HUES64 (cell line): ENCODE measurements around the gene CORO2B.

Experiments
- H3K27ac ChIP-seq: 2 replicates; pipeline ENCODE4 v1.7.0; 2013; ENCODE audit warnings: low read depth, low read length, inconsistent platforms
- H3K27me3 ChIP-seq: 2 replicates; pipeline ENCODE4 v1.6.1; 2013; ENCODE audit warnings: mild to moderate bottlenecking, low read length; ENCODE audit not compliant: insufficient read depth
- H3K36me3 ChIP-seq: 2 replicates; pipeline ENCODE4 v1.6.1; 2013; ENCODE audit warnings: mild to moderate bottlenecking, low read length; ENCODE audit not compliant: insufficient read depth
- H3K4me1 ChIP-seq: 2 replicates; pipeline ENCODE4 v1.6.1; 2013; ENCODE audit warnings: mild to moderate bottlenecking, low read length, moderate library complexity; ENCODE audit not compliant: insufficient read depth
- H3K4me3 ChIP-seq: 2 replicates; pipeline ENCODE4 v1.5.1; 2013; ENCODE audit warnings: mild to moderate bottlenecking, low read length, moderate library complexity
- H3K9ac ChIP-seq: 2 replicates; pipeline ENCODE4 v1.6.1; 2013; ENCODE audit warnings: mild to moderate bottlenecking, low read depth, low read length
- H3K9me3 ChIP-seq: 2 replicates; pipeline ENCODE4 v1.6.1; 2013; ENCODE audit warnings: low read depth, low read length; ENCODE audit not compliant: insufficient read depth
- WGBS: fragments of 150-250, 120-280 bp; methylation state at CpG from one replicate; pipeline ENCODE4 v1.1.7; 2013; ENCODE audit warnings: missing lambda C conversion rate; 5-methylcytosine and 5-hydroxymethylcytosine counted together

CORO2B gene

DNA sequence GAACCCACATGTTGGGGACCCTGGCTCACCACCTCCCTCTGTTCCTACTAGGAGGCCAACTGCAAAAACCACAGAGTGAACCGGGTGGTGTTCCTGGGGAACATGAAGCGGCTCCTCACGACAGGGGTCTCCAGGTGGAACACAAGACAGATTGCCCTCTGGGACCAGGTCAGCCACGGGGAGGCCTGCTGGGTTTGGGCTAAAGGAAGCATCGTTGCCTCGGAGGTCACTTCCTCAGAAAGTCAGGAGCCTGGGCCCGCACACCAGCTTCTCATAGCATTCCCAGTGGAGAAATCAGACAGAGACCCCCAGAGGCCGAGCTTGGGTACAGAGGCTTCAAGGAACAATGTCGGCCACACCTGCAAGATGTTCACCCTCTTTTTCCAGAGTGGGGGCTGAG, 135.1 kb downstream of the CORO2B start:
- no peak overlapping the region for H3K4me3 ChIP-seq
- no peaks in the 10 kb centered on the region for H3K36me3 ChIP-seq
- no peaks in the 10 kb centered on the region for H3K4me1 ChIP-seq
- no peak overlapping the region for H3K27ac ChIP-seq
- 92% methylated on average over 9 of the region's 9 CpGs for WGBS
- no peaks in the 10 kb centered on the region for H3K27me3 ChIP-seq
- no peak overlapping the region for H3K9ac ChIP-seq
- H3K9me3 ChIP-seq = no peaks in the 10 kb centered on the region

DNA sequence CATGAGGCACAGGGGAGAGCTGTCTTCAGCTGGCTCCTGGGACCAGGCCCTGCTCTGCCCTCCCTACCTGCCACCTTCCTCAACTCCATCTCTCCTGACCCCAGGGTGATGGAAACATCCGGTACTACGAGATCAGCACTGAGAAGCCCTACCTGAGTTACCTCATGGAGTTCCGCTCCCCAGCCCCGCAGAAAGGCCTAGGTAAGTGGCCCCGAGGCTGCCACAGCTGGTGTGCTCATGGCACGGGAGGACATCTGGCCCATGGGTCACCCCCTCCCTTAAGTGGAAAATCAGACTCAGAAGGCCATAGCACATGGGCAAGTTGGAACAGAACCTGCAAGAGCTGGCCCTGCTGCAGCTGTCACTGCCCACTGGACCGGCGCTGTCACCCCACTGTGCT, 136.3 kb downstream of the CORO2B start:
- Histone ChIP-seq H3K27me3 (no peaks in the 10 kb centered on the region), H3K9me3 (no peaks in the 10 kb centered on the region), H3K36me3 (no peaks in the 10 kb centered on the region), H3K27ac (no peak overlapping the region), H3K9ac (no peak overlapping the region), H3K4me3 (no peak overlapping the region), H3K4me1 (no peaks in the 10 kb centered on the region)
- 94% methylated on average over 8 of the region's 8 CpGs for WGBS

DNA sequence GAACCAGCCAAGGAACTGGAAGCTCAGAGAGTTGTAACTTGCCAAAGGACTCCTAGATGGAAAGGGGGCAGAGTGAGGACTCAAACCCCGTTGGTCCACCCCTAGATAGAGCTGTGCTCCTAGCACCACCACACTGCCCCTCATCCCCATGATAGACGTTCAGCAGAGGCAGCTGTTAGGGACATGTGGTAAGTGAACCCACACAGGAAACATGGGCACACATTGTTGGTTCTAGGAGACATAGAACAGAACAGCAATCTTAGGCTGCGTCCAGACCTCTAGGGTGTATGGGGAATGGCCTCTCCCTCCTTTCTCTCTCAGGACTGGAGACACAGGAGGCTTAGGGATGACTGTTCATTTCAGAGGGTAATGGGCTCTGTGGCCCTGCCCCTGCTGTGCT, 139.2 kb downstream of the CORO2B start:
- Histone ChIP-seq H3K4me1 (no peaks in the 10 kb centered on the region), H3K4me3 (no peak overlapping the region), H3K36me3 (no peaks in the 10 kb centered on the region), H3K9ac (no peak overlapping the region), H3K9me3 (no peaks in the 10 kb centered on the region), H3K27me3 (no peaks in the 10 kb centered on the region), H3K27ac (no peak overlapping the region)
- WGBS = 84% methylated on average over 3 of the region's 3 CpGs

DNA sequence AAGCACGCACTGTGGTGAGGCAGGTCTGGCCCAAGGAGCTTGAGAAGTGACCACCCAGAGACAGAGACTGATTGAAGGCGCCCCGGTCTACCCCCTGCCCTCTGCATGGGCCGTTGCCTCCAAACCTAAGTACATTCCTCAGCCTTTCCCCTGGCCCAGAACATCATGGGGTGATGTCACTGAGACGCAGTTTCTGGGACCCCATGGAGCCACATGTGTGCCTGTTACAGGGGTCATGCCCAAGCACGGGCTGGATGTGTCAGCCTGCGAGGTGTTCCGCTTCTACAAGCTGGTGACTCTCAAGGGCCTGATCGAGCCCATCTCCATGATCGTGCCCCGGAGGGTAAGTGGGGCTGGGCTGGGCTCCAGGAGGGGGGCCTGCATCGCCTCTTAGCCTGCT, 139.7 kb downstream of the CORO2B start:
- Histone ChIP-seq H3K27ac (no peak overlapping the region), H3K9ac (no peak overlapping the region), H3K4me3 (no peak overlapping the region), H3K36me3 (no peaks in the 10 kb centered on the region), H3K4me1 (no peaks in the 10 kb centered on the region), H3K27me3 (no peaks in the 10 kb centered on the region), H3K9me3 (no peaks in the 10 kb centered on the region)
- 86% methylated on average over 12 of the region's 12 CpGs for WGBS

DNA sequence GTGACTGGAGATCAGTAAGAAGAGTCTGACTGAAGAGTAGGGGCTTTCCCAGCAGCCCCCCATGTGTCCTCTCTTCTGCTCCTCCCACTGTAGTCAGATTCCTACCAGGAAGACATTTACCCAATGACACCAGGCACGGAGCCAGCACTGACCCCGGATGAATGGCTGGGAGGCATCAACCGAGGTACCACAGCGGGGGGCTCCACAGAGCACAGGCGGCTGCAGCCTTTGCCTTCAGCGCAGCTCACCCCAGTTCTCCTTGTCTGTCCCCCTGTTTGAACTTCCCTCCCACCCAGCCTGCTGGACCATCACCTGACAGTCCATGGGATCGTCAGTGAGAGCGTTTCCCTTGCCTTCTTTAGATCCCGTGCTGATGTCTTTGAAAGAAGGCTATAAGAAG, 140.3 kb downstream of the CORO2B start:
- H3K4me1 ChIP-seq = no peaks in the 10 kb centered on the region
- H3K36me3 ChIP-seq = no peaks in the 10 kb centered on the region
- H3K9me3 ChIP-seq = no peaks in the 10 kb centered on the region
- WGBS = 87% methylated on average over 9 of the region's 9 CpGs
- no peak overlapping the region for H3K9ac ChIP-seq
- H3K27ac ChIP-seq = no peak overlapping the region
- no peaks in the 10 kb centered on the region for H3K27me3 ChIP-seq
- H3K4me3 ChIP-seq = no peak overlapping the region

DNA sequence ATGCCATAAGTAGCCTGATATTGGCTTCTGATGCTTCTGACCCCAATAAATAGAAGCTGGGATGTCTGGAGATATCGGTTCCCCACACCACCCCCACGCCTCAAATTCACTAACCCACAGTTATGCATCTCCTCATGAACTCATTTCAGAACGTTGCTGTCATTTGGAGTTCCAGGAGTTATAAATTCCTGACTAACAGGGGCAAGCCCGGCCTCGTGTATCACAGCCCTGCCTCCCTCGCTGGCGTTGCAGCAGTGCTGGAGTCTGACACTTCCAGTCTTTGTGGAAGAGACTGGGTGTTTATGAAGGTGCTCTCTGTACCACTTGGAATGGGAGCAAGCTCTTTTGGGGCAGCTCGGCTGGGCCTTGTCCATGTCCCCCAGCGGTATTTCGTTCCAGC, 140.9 kb downstream of the CORO2B start:
- Histone ChIP-seq H3K9me3 (no peaks in the 10 kb centered on the region), H3K27ac (no peak overlapping the region), H3K36me3 (no peaks in the 10 kb centered on the region), H3K9ac (no peak overlapping the region), H3K27me3 (no peaks in the 10 kb centered on the region), H3K4me3 (no peak overlapping the region), H3K4me1 (no peaks in the 10 kb centered on the region)
- WGBS = 81% methylated on average over 10 of the region's 10 CpGs

DNA sequence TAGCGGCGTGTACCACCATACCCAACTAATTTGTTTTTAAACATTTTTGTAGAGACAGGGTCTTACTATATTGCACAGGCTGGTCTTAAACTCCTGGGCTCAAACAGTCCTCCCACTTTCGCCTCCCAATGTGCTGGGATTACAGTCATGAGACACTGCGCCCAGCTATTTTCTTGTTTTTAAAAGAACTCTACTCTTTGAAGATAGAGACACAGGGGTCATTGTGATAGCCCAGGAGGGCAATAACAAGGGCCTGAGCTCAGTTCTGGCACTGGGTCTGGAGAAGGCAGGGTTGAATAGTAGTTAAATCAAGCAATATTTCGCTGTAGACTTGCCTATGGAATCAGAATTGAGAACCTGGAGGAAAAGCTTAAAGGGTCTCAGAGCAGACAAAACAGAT, 143.1 kb downstream of the CORO2B start:
- H3K27ac ChIP-seq = no peak overlapping the region
- H3K9me3 ChIP-seq = no peaks in the 10 kb centered on the region
- 99% methylated on average over 5 of the region's 5 CpGs for WGBS
- no peak overlapping the region for H3K4me3 ChIP-seq
- no peaks in the 10 kb centered on the region for H3K27me3 ChIP-seq
- no peak overlapping the region for H3K9ac ChIP-seq
- H3K36me3 ChIP-seq = no peaks in the 10 kb centered on the region
- no peaks in the 10 kb centered on the region; the same call in 1 of the 2 replicates for H3K4me1 ChIP-seq

DNA sequence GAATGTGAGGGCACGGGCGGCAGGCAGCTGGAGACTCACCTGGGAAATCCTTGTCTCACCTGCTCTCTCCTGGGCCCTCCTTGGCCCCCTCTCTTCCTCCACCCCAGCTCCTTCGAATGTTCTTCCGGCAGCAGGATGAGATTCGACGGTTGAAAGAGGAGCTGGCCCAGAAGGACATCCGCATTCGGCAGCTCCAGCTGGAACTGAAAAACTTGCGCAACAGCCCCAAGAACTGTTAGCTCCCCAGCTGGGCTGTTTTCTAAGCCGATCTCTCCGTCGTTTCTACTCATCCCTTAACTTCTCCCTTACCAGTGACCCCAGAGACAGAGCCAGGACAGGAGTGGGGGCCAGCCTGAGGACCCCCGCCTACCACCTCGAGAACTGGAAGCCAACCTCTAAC, 146.9 kb downstream of the CORO2B start:
- Histone ChIP-seq H3K9me3 (no peaks in the 10 kb centered on the region), H3K4me3 (no peak overlapping the region), H3K27ac (no peak overlapping the region), H3K36me3 (no peaks in the 10 kb centered on the region), H3K27me3 (no peaks in the 10 kb centered on the region), H3K9ac (no peak overlapping the region), H3K4me1 (no peaks in the 10 kb centered on the region; the same call in 1 of the 2 replicates)
- 78% methylated on average over 14 of the region's 14 CpGs for WGBS

DNA sequence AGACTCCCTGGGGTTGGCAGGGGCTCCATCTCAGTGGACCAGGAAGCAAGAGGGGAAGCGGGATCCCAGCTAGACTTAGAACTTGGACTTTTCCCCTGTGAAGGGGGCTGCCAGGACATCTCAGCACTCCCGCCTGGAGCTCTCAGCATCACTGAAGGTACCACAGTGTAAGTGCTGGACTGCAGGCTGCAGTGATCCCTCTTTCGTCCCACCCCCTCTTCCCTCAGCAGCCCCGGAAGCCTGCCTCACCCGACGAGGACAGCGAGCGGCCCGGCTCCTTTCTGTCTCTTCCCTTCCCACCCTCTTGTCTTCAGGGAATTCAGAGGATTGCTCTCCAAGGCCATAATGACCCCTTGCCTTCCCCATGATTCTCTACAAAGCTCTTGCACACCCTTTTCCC, 147.5 kb downstream of the CORO2B start:
- 92% methylated on average over 9 of the region's 9 CpGs for WGBS
- H3K9ac ChIP-seq = no peak overlapping the region
- no peak overlapping the region for H3K4me3 ChIP-seq
- H3K27ac ChIP-seq = no peak overlapping the region
- H3K9me3 ChIP-seq = no peaks in the 10 kb centered on the region
- H3K36me3 ChIP-seq = no peaks in the 10 kb centered on the region
- no peaks in the 10 kb centered on the region; the same call in 1 of the 2 replicates for H3K4me1 ChIP-seq
- H3K27me3 ChIP-seq = no peaks in the 10 kb centered on the region

DNA sequence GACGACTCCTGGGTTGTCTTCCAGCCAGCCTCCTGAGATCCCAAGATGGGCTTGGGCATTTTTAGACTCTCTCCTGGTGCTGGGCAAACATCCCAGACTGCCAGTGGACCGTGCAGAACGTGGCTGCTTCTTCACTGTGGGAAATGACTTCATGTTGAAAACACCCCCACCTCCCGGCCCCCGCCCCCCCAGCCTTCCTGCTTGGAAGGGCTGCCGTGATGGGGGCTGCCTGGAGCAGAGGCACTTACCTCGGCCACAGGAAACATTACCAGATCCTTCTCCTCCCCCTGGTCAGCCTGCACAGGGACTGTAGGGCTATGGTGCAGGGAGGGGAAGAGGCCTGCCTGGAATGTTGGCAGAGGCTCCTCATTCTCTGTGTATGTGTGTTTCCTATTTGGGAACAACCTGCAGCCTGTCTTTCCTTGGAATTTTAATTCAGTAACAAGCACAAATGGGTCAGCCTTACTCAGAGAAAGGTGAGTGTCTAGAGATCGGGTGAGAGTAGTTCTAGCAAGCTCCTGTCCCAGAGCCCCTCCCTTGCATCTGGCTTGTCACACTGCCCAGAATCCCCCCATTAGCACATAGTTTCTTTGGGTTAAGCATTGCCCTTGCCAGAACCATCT, 151.1 kb downstream of the CORO2B start:
- Histone ChIP-seq H3K9ac (no peak overlapping the region), H3K36me3 (no peaks in the 10 kb centered on the region), H3K4me3 (no peak overlapping the region), H3K4me1 (no peaks in the 10 kb centered on the region; the same call in 1 of the 2 replicates), H3K27me3 (no peaks in the 10 kb centered on the region), H3K27ac (no peak overlapping the region), H3K9me3 (no peaks in the 10 kb centered on the region)
- WGBS = 89% methylated on average over 5 of the region's 8 CpGs

DNA sequence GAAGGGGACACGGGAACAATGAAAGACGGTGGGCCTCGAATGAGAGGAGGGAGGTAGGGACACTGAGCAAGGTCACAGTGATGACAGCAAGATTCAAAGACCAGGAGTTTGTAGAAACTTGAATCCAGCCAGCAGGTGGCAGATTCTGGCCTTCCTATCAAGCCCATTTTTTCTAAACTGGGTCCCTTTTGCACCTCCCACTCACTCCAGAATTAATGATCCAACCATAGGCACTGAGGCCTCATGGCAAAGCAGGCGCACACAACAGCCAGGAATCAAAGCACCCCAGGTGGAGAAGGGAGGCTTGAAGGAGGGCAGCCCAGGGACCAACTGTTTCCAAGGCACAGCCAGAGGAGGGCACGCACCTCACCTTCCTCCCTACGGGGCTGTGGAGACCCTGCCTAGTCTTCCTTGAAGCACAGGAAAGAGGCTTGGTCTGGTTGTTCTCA, 151.7 kb downstream of the CORO2B start:
- 69% methylated on average over 6 of the region's 6 CpGs for WGBS
- no peaks in the 10 kb centered on the region for H3K27me3 ChIP-seq
- no peaks in the 10 kb centered on the region; the same call in 1 of the 2 replicates for H3K4me1 ChIP-seq
- H3K9me3 ChIP-seq = no peaks in the 10 kb centered on the region
- no peak overlapping the region for H3K9ac ChIP-seq
- H3K4me3 ChIP-seq = no peak overlapping the region
- H3K36me3 ChIP-seq = no peaks in the 10 kb centered on the region
- H3K27ac ChIP-seq = no peak overlapping the region
